ELF-1 (cell line): Measurements from ENCODE around the gene SAG.
A peak's percentile ranks its signal among the peaks of the same experiment; 100 is the strongest.

Experiments used
- DNase-seq: peaks from one replicate; pipeline ENCODE4 v3.0.0-alpha.2; 2016; ENCODE audit warnings: low read depth, low spot score

SAG gene

DNA sequence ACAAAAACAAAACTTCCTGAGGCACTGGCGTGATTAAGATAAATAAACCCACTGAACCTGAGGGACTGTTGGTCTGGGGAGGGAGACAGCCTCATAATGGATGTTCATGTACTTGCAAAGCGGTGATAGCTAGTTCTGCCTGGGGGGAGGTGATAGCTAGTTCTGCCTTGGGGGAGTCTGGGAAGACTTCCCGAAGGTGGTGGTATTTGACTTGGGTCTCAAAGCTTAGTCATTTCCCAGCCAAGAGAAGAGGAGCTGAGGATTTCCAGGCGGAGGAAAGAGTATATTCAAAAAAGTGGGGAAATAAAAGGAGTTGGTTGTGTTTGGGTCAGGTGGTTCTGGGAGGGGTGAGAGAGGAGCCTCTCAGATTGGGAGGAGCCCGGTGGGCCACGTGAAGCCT lies 71.4 kb downstream of the SAG start:
- peak; percentile 67 for DNase-seq

GRCh38 chr2:233379441-233379840 lies 71.8 kb downstream of the SAG start:
- no peak for DNase-seq

- peak; percentile 32 for DNase-seq
Measured at GRCh38 chr2:233380132-233380895, 72.7 kb downstream of the SAG start.

- DNase-seq = no peak
Measured at GRCh38 chr2:233380995-233381637, 73.5 kb downstream of the SAG start.

DNA sequence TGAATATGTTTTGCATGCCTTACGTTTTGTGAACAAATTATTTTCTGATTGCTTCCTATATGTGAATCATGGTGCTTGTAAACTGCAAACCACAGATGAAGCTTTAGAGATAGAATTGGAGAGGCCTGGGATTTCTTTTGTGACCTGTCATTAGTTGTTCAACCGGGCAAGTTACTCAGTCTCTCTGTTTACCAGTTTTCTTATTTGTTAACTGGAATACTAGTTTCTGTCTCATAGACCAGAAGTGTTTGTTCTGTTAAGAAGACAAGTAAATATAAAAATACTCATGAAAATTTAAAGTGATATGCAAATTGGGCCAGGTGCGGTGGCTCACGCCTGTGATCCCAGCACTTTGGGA lies 74.0 kb downstream of the SAG start:
- no peak for DNase-seq

GRCh38 chr2:233384015-233384414 lies 76.4 kb downstream of the SAG start:
- DNase-seq = peak; percentile 49

- no peak for DNase-seq
Measured at GRCh38 chr2:233384811-233385488, 77.3 kb downstream of the SAG start.

GRCh38 chr2:233385489-233386044 lies 78.0 kb downstream of the SAG start:
- DNase-seq = no peak

- DNase-seq = no peak
Measured at GRCh38 chr2:233386382-233387041, 78.9 kb downstream of the SAG start.

DNA sequence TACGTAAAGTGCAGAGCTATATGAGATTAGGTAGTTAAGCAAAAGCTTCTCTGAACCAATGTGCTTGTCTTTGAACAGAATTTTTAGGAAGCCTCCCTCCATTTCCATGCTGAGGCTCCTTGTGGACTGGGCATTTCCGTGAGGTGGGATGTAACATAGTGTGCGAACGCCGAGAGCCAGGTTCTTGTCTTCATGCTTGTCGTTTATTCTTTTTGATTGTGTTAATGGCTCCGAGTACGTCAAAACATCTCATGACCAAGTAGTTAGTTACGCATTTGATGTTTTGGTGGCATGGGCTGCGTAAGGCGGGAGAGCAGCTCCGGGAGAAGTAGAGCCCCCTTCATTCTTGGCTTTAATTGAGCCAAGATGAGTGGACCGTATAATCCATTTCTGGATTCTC lies 79.6 kb downstream of the SAG start:
- no peak for DNase-seq

- DNase-seq = no peak
Measured at GRCh38 chr2:233387667-233388528, 80.3 kb downstream of the SAG start.

- DNase-seq = no peak
Measured at GRCh38 chr2:233389601-233390125, 82.0 kb downstream of the SAG start.

DNA sequence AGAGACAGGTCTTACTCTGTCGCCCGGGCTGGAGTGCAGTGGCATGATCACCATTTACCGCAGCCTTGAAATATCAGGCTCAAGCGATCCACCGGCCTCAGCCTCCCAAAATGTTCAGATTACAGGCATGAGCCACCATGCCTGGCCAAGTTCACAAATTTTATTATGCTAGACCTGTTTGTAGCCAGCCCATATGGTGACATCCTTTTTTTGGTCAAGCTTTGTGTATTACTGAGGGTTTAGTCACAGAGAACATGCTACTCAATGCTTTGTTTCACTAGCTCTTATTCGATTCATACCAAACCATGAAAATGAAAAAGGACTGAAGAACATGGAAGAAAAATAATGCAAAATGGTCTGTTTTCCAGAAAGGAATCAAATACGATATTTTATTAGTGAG lies 88.1 kb downstream of the SAG start:
- DNase-seq = no peak
